H7 (cell line): ENCODE results near the gene VPS4A. TPM values are rescaled to one million over a fixed set of nuclear protein-coding genes. Genes with fewer than 3 reads are reported as not detected.

Experiments
- DNase-seq: peaks from one replicate; pipeline ENCODE4 v3.0.0; 2012
- H3K27me3 ChIP-seq: 2 replicates; pipeline ENCODE4 v1.6.0; 2011; ENCODE audit warnings: mild to moderate bottlenecking, low read length; ENCODE audit not compliant: control insufficient read depth, insufficient read depth
- H3K36me3 ChIP-seq: replicated peaks from 2 replicates; pipeline ENCODE4 v1.5.1; 2011; ENCODE audit warnings: low read length; ENCODE audit not compliant: control insufficient read depth, insufficient read depth
- H3K4me3 ChIP-seq: 2 replicates; pipeline ENCODE4 v1.5.1; 2011; ENCODE audit warnings: low read depth, mild to moderate bottlenecking, control low read depth, low read length, moderate library complexity; ENCODE audit not compliant: insufficient read depth
- total RNA-seq: library from RNA; depleted of rRNA; stranded (reverse); fragments of >200 nt; shearing (Covaris generic); gene quantifications from 2 replicates; pipeline ENCODE4 v1.2.3, GENCODE V29; 2014

Gene VPS4A
- total RNA-seq, 1 experiment from 2014 or later: 33.2 TPM

DNA sequence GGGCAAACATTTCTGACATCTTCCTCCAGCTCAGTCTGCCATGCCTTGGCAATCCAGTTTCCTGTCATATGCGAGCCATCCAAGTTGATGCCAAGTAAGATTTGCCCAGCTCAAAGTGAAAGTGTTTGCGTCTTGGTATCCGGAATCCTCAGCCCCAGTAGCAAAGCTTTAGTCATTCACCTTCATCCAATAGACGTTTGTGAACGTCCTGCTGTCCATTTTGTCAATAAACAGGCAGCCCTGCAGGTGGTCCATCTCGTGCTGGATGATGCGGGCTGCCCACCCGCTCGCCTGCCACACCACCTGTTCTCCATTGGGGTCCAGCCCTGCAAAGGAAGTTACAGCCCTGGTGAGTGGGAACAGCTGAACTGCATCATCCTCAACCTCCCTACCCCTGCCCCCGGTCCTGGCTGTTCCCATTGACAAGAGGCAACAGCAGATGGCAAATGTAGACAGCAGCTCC is 17.7 kb downstream of the VPS4A start:
- H3K27me3 ChIP-seq: no peaks in the 10 kb centered on the region
- peak overlapping the region; percentile 86; the same call in 1 of the 2 replicates for H3K4me3 ChIP-seq
- peak; percentile 65 for DNase-seq
- peaks cover 31% of the 10 kb centered on the region for H3K36me3 ChIP-seq

DNA sequence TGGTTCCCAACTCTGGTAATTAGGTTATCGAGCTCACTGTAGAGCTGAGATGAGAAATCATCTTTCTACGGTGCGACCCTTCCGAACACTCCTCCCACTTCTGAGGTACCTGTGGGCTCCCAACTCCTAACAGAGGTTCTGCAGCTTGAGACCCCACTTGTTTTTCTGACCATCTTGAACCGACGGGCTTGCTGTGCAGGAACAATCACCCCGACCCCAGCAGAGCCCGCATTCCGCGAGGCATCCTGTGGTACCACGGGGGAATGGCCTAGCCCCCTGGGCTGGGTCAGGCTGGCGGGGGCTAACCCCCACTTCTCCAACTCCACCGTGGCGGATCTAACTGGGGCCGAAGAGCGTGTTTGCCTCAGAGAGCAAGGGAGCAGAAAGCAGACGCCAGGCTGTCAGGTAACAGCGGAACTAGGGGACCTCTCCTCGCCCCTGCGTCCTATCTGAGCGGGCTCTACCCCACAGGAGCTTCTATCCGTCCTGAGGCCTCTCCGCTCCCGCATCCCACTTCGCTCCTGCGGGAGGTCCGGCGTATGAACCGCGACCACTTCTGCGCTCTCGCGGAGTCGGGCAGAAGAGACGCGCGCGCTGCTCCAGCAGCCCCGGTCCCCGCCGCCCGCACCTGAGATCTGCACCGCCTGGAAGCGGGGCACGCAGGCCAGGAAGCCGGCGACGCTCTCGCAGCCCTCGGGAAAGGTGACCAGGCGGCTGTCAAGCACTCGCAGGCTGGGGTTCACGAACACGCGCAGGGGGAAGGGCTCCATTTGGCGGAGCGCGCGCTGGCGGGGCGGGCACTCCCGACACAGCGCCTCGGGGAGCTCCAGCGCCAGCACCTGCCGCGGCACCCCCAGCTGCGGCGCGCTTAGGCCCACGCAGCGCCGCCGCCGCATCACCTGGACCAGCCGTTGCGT is 18.5 kb downstream of the VPS4A start:
- no peak for DNase-seq
- H3K4me3 ChIP-seq: peak overlapping the region; percentile 86
- H3K36me3 ChIP-seq: peaks cover 31% of the 10 kb centered on the region
- no peaks in the 10 kb centered on the region for H3K27me3 ChIP-seq

DNA sequence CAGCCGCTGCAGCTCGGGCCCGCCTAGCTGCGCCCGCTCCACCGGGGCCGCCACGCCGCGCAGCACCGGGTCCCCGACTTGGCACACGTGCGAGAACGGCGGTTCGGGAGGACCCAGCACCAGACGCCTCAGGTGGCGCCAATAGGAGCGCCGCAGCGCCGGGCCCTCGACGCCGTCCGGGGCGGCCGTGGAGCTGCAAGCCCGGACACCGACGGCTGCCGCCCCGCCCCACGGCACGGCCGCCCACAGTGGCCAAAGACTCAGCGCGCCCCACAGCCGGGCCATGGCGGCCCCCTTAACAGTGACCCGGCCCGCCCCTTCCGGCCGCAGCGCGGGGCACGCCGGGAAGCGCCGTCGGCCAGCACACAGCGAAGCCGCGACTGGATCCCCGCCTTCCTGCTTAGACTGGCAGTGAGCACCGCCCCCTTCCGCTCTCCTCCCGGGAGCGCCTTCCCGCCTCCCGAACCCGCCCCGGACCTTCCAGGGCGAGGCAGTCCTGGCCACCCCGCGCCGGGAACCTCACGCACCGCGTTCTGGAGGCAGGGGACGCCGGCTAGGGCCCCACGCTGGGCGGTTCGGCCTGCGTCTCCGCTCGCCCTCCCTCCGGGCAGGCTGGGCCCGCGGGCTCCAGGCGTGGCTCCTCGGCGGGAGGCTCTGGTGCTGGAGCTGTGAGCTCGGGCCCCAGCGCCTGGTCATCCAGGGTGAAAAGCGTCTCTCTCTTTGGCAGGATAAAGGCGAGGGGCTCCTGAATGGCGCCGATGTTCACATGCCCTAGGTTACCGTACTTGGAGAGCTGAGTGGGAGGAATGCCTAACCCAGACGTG is 19.3 kb downstream of the VPS4A start, which contains the start of gene PDF:
TSS of gene PDF (minus strand) at position 303 of the 824 bp plus-strand sequence. CDS start at position 285, 18 bp downstream.
- H3K36me3 ChIP-seq: peaks cover 35% of the 10 kb centered on the region
- DNase-seq: peak; percentile 99

DNA sequence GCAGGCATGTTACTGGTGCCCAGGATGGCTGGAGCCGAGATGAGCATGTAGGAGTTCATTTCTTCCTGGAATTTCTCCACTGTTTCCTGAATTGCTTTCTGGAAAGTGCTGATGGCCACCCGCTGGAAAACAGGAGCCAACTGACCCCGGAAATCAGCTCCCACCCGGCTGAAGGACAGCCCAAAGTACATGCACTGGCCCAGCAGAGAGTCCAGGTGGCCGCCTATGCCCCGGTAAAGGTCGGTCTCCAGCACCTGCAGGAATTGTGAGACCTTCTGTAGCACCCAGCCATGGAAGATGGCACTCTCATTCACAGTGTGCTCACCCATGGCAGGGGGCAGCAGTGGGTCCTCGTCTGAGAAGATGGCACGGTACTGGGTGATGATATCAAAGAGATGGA is 23.5 kb downstream of the VPS4A start:
- H3K27me3 ChIP-seq: no peaks in the 10 kb centered on the region
- no peak overlapping the region for H3K4me3 ChIP-seq
- H3K36me3 ChIP-seq: peaks cover 29% of the 10 kb centered on the region
- no peak for DNase-seq

More for the DNA sequence above, 19.3 kb downstream of the VPS4A start, which contains the start of gene PDF:
- peak within 1 kb of the TSS; percentile 86 for H3K4me3 ChIP-seq
- no peaks in the 10 kb centered on the region for H3K27me3 ChIP-seq

DNA sequence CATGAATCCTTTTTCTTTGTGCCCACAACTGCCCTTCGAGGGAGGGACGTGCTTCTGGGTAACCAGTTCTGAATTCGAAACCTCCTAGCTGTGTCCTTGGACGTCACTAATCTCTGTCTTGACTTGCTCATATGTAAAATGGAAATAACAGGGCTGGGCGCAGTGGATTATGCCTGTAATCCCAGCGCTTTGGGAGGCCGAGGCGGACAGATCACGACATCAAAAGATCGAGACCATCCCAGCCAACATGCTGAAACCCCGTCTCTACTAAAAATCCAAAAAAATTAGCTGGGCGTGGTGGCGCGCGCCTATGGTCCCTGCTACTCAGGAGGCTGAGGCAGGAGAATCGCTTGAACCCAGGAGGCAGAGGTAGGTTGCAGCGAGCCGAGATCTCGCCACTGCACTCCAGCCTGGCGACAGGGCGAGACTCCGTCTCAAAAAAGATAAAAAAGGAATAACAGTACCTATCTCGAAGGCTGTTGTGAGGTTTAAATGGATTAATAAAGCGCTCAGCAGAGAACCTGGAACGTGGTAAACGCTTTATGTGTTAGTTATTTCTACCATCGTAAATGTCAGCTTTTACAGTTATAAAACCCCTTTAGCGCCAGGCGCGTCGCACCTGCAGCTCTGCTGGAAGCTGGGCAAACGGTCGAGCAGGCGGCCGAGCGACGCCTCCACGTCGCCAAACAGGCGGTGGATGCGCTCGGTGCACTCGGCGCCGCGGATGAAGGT is 27.6 kb downstream of the VPS4A start:
- DNase-seq: no peak
- Histone ChIP-seq H3K36me3 (peaks cover 33% of the 10 kb centered on the region), H3K27me3 (no peaks in the 10 kb centered on the region), H3K4me3 (peak overlapping the region; percentile 100)

DNA sequence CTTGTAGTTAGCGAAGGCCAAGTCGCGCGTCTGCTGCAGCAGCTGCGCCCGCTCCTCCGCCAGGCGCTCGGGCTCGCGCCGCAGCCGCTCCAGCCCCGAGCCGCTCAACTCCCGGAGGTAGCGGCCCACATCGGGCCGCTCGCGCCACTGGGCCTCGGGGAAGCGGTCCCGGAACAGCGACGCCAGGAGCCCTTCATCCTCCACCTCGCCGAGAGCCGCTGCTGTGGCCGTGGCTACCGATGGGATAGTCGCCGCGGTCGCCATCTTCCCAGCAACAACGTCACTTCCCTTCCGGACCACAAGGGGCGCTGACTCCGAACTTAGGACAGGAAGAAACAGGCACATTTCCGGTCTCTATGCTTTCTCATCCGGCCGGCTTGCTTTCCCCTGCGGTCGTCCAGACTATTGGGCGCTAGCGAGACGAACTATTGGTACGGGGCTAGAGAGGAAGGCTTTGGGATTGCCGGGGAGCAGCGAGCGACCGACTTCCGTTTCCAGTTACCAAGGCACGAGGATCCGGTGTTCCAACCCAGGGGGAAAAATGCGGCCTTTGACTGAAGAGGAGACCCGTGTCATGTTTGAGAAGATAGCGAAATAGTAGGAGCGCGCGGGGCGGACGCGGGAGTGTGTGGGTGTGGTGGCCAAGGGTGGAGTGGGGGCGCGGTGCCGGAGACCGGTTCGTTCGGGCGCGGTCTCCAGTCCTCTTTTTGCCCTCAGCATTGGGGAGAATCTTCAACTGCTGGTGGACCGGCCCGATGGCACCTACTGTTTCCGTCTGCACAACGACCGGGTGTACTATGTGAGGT is 28.3 kb downstream of the VPS4A start, which contains the start of the genes COG8 and NIP7:
TSS of gene COG8 (minus strand) at position 276 of the 806 bp plus-strand sequence. CDS start at position 264, 12 bp downstream.
TSS of gene NIP7 (plus strand) at position 484 of the 806 bp plus-strand sequence. CDS start at position 542, 58 bp downstream.
- Histone ChIP-seq H3K4me3 (peak within 1 kb of the TSS; percentile 100), H3K36me3 (peaks cover 28% of the 10 kb centered on the region), H3K27me3 (no peaks in the 10 kb centered on the region)
- peak; percentile 95 for DNase-seq

DNA sequence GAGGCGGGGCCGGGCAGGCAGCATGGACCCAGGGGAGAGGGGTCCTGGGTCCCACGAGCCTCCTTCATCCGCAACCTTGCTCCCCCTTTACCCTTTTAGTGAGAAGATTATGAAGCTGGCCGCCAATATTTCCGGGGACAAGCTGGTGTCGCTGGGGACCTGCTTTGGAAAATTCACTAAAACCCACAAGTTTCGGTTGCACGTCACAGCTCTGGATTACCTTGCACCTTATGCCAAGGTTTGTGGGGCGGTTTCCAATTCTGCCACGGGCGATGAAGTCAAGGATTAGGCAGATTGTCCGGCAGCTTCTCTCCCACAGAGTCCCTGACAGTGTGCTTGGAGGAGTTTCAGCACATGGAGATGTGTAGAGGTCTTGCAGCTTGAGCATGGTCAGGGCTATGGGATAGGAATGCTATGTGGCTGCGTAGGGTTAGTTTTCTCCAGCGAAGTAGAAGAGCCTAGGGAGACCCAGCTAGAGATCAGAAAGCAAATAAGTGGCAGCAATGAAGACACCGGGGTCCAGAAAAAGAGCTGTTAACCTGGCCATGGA is 29.0 kb downstream of the VPS4A start:
- Histone ChIP-seq H3K36me3 (peaks cover 22% of the 10 kb centered on the region), H3K27me3 (no peaks in the 10 kb centered on the region), H3K4me3 (peak overlapping the region; percentile 100)
- DNase-seq: peak; percentile 45

DNA sequence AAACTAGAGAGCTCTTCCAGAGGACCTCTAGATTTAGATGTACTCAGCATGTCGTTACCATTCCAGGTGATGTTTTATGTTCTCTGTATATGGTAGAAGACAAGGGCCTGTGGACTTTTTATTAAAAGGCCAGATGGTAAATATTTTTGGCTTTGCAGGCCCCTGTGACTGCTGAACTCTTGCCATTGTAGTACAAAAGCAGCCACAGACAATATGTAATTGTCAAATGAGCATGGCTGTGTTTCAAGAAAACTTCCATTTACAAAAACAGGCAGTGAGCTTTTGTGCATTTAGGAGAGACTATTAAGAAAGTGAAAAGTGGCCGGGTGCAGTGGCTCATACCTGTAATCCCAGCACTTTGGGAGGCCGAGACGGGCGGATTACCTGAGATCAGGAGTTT is 33.0 kb downstream of the VPS4A start:
- Histone ChIP-seq H3K36me3 (peaks cover 12% of the 10 kb centered on the region), H3K27me3 (no peaks in the 10 kb centered on the region), H3K4me3 (no peak overlapping the region)
- DNase-seq: no peak

DNA sequence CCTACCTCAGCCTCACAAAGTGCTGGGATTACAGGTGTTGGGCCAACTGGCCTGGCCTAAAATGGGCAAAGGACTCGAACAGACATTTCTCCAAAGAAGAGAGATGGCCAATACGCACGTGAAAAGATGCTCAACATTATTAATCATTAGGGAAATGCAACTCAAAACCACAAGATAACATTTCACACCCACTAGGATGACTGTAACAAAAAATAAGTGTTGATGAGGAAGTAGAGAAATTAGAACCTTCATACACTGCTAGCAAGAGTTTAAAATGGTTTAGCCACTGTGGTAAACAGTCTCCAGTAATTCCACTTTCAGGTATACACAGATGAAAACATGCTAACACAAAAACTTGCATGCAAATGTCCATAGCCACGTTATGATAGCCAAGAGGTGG is 34.8 kb downstream of the VPS4A start:
- peaks cover 11% of the 10 kb centered on the region for H3K36me3 ChIP-seq
- no peak overlapping the region for H3K4me3 ChIP-seq
- no peaks in the 10 kb centered on the region for H3K27me3 ChIP-seq
- DNase-seq: no peak

DNA sequence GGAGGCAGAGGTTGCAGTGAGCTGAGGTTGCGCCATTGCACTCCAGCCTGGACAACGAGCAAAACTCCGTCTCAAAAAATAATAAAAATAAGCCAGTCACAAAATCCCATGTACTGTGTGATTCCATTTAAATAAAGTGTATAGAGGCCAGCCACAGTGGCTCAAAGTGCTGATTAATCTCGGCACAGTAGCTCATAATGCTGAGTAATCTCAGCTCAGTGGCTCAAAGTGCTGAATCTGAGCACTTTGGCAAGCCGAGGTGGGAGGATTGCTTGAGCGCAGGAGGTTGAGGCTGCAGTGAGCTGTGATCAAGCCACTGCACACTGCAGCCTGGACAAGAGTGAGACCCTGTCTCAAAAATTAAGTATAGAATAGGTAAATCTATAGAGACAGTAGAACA is 35.5 kb downstream of the VPS4A start:
- Histone ChIP-seq H3K4me3 (no peak overlapping the region), H3K36me3 (peaks cover 5% of the 10 kb centered on the region), H3K27me3 (no peaks in the 10 kb centered on the region)
- no peak for DNase-seq

DNA sequence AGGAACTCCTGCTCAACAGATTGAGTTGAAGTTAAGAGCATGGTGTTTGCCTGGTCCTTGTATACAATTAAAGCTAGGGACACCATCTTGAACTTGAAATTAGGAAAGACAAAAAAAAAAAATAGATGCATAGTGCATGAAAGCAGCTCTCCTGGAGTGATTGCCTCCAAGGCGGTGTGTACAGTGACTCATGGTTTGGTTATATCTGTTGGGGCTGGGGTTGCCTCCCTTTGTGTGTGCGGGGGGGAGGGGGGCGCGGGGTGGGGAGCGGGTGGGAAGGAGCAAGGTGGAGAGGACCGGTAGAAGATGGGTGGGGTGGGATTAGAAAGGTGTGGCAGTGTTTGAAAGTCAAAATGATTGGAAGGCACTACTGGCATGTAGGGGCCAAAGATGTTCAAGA is 37.1 kb downstream of the VPS4A start:
- H3K4me3 ChIP-seq: no peak overlapping the region
- peaks cover 1% of the 10 kb centered on the region for H3K36me3 ChIP-seq
- DNase-seq: no peak
- H3K27me3 ChIP-seq: no peaks in the 10 kb centered on the region

DNA sequence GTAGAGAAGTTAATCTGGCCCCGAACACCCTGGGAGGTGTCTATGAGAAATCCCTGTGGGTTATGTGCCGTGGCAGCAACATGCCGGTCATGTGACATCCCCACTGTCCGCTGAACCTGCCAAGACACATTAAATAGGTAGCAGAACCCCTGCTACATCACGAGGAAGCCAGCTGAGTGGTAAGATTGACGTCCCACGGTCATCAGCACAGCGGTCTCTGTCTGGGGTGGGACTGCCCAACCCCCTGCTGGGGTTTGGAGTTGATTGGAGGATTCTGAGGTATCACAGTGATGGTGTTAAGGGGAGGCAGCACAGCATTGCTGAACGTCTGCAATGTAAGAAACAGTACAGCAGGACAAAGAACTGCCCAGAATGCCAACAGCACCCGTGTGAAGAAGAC is 38.4 kb downstream of the VPS4A start:
- H3K36me3 ChIP-seq: no peaks in the 10 kb centered on the region; the same call in 1 of the 2 replicates
- DNase-seq: no peak
- H3K27me3 ChIP-seq: no peaks in the 10 kb centered on the region
- no peak overlapping the region for H3K4me3 ChIP-seq

DNA sequence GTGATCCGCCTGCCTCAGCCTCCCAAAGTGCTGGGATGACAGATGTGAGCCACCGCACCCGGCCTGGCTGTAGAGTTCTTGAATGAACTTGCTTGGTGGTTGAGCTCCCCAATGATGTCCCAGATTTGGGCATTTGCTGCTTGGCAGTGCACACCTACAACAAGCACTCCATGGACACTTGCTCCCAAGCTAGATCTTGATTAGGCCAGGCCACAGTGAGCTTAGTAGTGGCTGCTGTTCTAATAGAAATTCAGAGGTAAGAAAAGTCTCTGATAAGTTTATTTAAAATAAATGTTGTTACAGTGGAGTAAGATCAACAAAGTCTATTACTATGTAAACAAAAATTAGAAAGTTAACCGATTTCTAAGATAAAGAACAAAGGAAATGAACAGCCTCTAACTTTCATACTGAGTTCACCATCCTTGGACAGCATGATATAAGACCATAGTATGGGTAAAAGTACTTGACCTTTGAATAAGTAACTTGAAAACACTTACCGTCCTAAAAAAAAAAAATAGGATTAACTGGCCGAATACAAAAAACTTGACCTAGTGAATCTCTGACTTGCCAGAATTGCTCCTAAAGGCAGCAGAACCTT is 39.5 kb downstream of the VPS4A start:
- no peak for DNase-seq
- H3K36me3 ChIP-seq: no peaks in the 10 kb centered on the region; the same call in 1 of the 2 replicates

More for the DNA sequence above, 39.5 kb downstream of the VPS4A start:
- Histone ChIP-seq H3K4me3 (no peak overlapping the region), H3K27me3 (no peaks in the 10 kb centered on the region)
